Effector memory CD4-positive, alpha-beta T cell (primary cell): ENCODE measurements around the gene LNPK.
"Not testable (repeated sequence)": the region's sequence is repeated elsewhere in the genome, so short reads cannot be mapped to it uniquely, and the experiment has no call there.

ENCODE experiments used
- DNase-seq, 3 donors: peaks; one replicate each; pipeline ENCODE4 v3.0.0-alpha.2; 2020
- H3K27ac ChIP-seq: 2 replicates; pipeline ENCODE4 v1.7.0; 2013; ENCODE audit warnings: mild to moderate bottlenecking, low read length, moderate library complexity; ENCODE audit not compliant: insufficient read depth, poor library complexity, severe bottlenecking
- H3K27me3 ChIP-seq: replicated peaks from 2 replicates; pipeline ENCODE4 v1.7.0; 2013; ENCODE audit warnings: mild to moderate bottlenecking, low read length; ENCODE audit not compliant: insufficient read depth, control insufficient read depth, poor library complexity, severe bottlenecking
- H3K36me3 ChIP-seq: 2 replicates; pipeline ENCODE4 v1.7.0; 2013; ENCODE audit warnings: mild to moderate bottlenecking, low read length, moderate library complexity; ENCODE audit not compliant: control insufficient read depth, insufficient read depth
- H3K4me1 ChIP-seq: 2 replicates; pipeline ENCODE4 v1.7.0; 2013; ENCODE audit warnings: low read length, mild to moderate bottlenecking; ENCODE audit not compliant: control insufficient read depth, insufficient read depth, poor library complexity, severe bottlenecking
- H3K4me3 ChIP-seq: 2 replicates; pipeline ENCODE4 v1.7.0; 2013; ENCODE audit warnings: low read length, low read depth, mild to moderate bottlenecking; ENCODE audit not compliant: insufficient read depth, poor library complexity, severe bottlenecking
- H3K9me3 ChIP-seq: 2 replicates; pipeline ENCODE4 v1.7.0; 2013; ENCODE audit warnings: mild to moderate bottlenecking, low read length, moderate library complexity; ENCODE audit not compliant: control insufficient read depth

The LNPK gene

GRCh38 chr2:175918935-175919334 is 83.1 kb downstream of the LNPK start:
- Histone ChIP-seq H3K4me3 (no peak overlapping the region), H3K27me3 (no peaks in the 10 kb centered on the region), H3K27ac (no peak overlapping the region), H3K4me1 (no peaks in the 10 kb centered on the region), H3K36me3 (no peaks in the 10 kb centered on the region), H3K9me3 (no peaks in the 10 kb centered on the region)
- DNase-seq: no peak

- H3K4me1 ChIP-seq: no peaks in the 10 kb centered on the region
- no peaks in the 10 kb centered on the region for H3K27me3 ChIP-seq
- H3K36me3 ChIP-seq: no peaks in the 10 kb centered on the region
- no peak overlapping the region for H3K27ac ChIP-seq
- no peaks in the 10 kb centered on the region for H3K9me3 ChIP-seq
- no peak overlapping the region for H3K4me3 ChIP-seq
- DNase-seq: no peak
These were observed 87.2 kb downstream of the LNPK start for GRCh38 chr2:175914846-175915245.

- DNase-seq, H3K4me1 ChIP-seq, H3K27me3 ChIP-seq, H3K27ac ChIP-seq, H3K4me3 ChIP-seq, H3K36me3 ChIP-seq, H3K9me3 ChIP-seq: not testable (repeated sequence)
These were observed 88.0 kb downstream of the LNPK start for GRCh38 chr2:175913849-175914743.

GRCh38 chr2:175913267-175913666 is 88.8 kb downstream of the LNPK start:
- not testable (repeated sequence) for H3K9me3 ChIP-seq

GRCh38 chr2:175904035-175904434 is 98.0 kb downstream of the LNPK start:
- no peak for DNase-seq
- H3K36me3 ChIP-seq: no peaks in the 10 kb centered on the region

More at GRCh38 chr2:175913267-175913666, 88.8 kb downstream of the LNPK start:
- not testable (repeated sequence) for H3K4me1 ChIP-seq, H3K36me3 ChIP-seq, DNase-seq, H3K27ac ChIP-seq, H3K27me3 ChIP-seq, H3K4me3 ChIP-seq

GRCh38 chr2:175903384-175903936 is 98.6 kb downstream of the LNPK start:
- Histone ChIP-seq H3K4me1 (no peaks in the 10 kb centered on the region), H3K4me3 (no peak overlapping the region), H3K36me3 (no peaks in the 10 kb centered on the region), H3K27me3 (no peaks in the 10 kb centered on the region), H3K9me3 (no peaks in the 10 kb centered on the region), H3K27ac (no peak overlapping the region)
- no peak for DNase-seq

More at GRCh38 chr2:175904035-175904434, 98.0 kb downstream of the LNPK start:
- no peaks in the 10 kb centered on the region for H3K9me3 ChIP-seq
- no peaks in the 10 kb centered on the region for H3K4me1 ChIP-seq
- no peak overlapping the region for H3K27ac ChIP-seq
- H3K4me3 ChIP-seq: no peak overlapping the region
- H3K27me3 ChIP-seq: no peaks in the 10 kb centered on the region

- DNase-seq, H3K9me3 ChIP-seq: not testable (repeated sequence)
These were observed 106.1 kb downstream of the LNPK start for GRCh38 chr2:175895957-175896356.

GRCh38 chr2:175892046-175892445 is 110.0 kb downstream of the LNPK start:
- no peaks in the 10 kb centered on the region for H3K4me1 ChIP-seq
- DNase-seq: no peak
- no peaks in the 10 kb centered on the region for H3K9me3 ChIP-seq
- H3K4me3 ChIP-seq: no peak overlapping the region
- H3K27ac ChIP-seq: no peak overlapping the region
- no peaks in the 10 kb centered on the region for H3K36me3 ChIP-seq
- no peaks in the 10 kb centered on the region for H3K27me3 ChIP-seq

More at GRCh38 chr2:175895957-175896356, 106.1 kb downstream of the LNPK start:
- H3K36me3 ChIP-seq, H3K4me3 ChIP-seq, H3K4me1 ChIP-seq, H3K27me3 ChIP-seq, H3K27ac ChIP-seq: not testable (repeated sequence)

GRCh38 chr2:175890636-175891242 is 111.3 kb downstream of the LNPK start:
- Histone ChIP-seq H3K36me3 (no peaks in the 10 kb centered on the region), H3K27ac (no peak overlapping the region), H3K27me3 (no peaks in the 10 kb centered on the region), H3K4me3 (no peak overlapping the region), H3K4me1 (no peaks in the 10 kb centered on the region), H3K9me3 (no peaks in the 10 kb centered on the region)
- DNase-seq: no peak

GRCh38 chr2:175889701-175890302 is 112.3 kb downstream of the LNPK start:
- Histone ChIP-seq H3K27me3 (no peaks in the 10 kb centered on the region), H3K4me1 (no peaks in the 10 kb centered on the region), H3K9me3 (no peaks in the 10 kb centered on the region), H3K4me3 (no peak overlapping the region), H3K27ac (no peak overlapping the region), H3K36me3 (no peaks in the 10 kb centered on the region)
- no peak for DNase-seq
